SIG-M5 treated with dmso at 0.1 percent for 504 hours (cell line): ENCODE measurements around the gene FCRL5.
A peak's percentile ranks its signal among the peaks of the same experiment; 100 is the strongest.
"Not testable (repeated sequence)": the region's sequence is repeated elsewhere in the genome, so short reads cannot be mapped to it uniquely, and the experiment has no call there.

Experiments
- DNase-seq: peaks from one replicate; lab custom pipeline; 2025; ENCODE audit not compliant: unreplicated experiment; lab: John Stamatoyannopoulos, UW

The FCRL5 gene

GRCh38 chr1:157551694-157552693 is at the start of gene FCRL5:
Gene FCRL5, minus strand, starts transcription at chr1:157552515. Its CDS starts 153 bp downstream, at chr1:157552362.
- no peak for DNase-seq

- no peak for DNase-seq
Observed at GRCh38 chr1:157600236-157600635, 47.9 kb upstream of the FCRL5 start.

- no peak for DNase-seq
Observed at GRCh38 chr1:157597959-157598667, 45.8 kb upstream of the FCRL5 start, which contains the start of gene FCRL4. Gene FCRL4, minus strand, starts transcription at chr1:157598085. Its CDS starts 141 bp downstream, at chr1:157597944.

GRCh38 chr1:157596384-157596783 is 44.1 kb upstream of the FCRL5 start:
- no peak for DNase-seq

- peak; percentile 85 for DNase-seq
Observed at GRCh38 chr1:157595356-157595755, 43.0 kb upstream of the FCRL5 start.

GRCh38 chr1:157585984-157586383 is 33.7 kb upstream of the FCRL5 start:
- no peak for DNase-seq

GRCh38 chr1:157584503-157584902 is 32.2 kb upstream of the FCRL5 start:
- DNase-seq, result no peak

- DNase-seq, result no peak
Observed at GRCh38 chr1:157580828-157581210, 28.5 kb upstream of the FCRL5 start.

GRCh38 chr1:157580179-157580827 is 28.0 kb upstream of the FCRL5 start:
- peak; percentile 68 for DNase-seq

GRCh38 chr1:157577420-157577819 is 25.1 kb upstream of the FCRL5 start:
- no peak for DNase-seq

GRCh38 chr1:157575744-157576143 is 23.4 kb upstream of the FCRL5 start:
- DNase-seq, result no peak

GRCh38 chr1:157574836-157575235 is 22.5 kb upstream of the FCRL5 start:
- DNase-seq, result no peak

GRCh38 chr1:157566484-157567300 is 14.4 kb upstream of the FCRL5 start:
- DNase-seq, result no peak

GRCh38 chr1:157562515-157562914 is 10.2 kb upstream of the FCRL5 start:
- DNase-seq, result no peak

- DNase-seq, result no peak
Observed at GRCh38 chr1:157558119-157558518, 5.8 kb upstream of the FCRL5 start.

- DNase-seq, result not testable (repeated sequence)
Observed at GRCh38 chr1:157548081-157548480, 4.2 kb downstream of the FCRL5 start.

GRCh38 chr1:157542676-157543075 is 9.6 kb downstream of the FCRL5 start:
- DNase-seq, result no peak

- DNase-seq, result no peak
Observed at GRCh38 chr1:157540852-157541251, 11.5 kb downstream of the FCRL5 start.

GRCh38 chr1:157540160-157540748 is 12.1 kb downstream of the FCRL5 start:
- no peak for DNase-seq

GRCh38 chr1:157539568-157539967 is 12.7 kb downstream of the FCRL5 start:
- DNase-seq, result no peak
